GM19099 (cell line): Measurements from ENCODE around the gene FICD.

Experiments
- POLR2A ChIP-seq: IDR thresholded peaks from 3 replicates; pipeline ENCODE4 v1.6.1; 2011; ENCODE audit warnings: low read depth; ENCODE audit not compliant: insufficient read length; ENCODE audit errors: extremely low read depth

FICD gene

GRCh38 chr12:108491256-108491655, 23.8 kb upstream of the FICD start:
- TF ChIP-seq POLR2A = no peak

DNA sequence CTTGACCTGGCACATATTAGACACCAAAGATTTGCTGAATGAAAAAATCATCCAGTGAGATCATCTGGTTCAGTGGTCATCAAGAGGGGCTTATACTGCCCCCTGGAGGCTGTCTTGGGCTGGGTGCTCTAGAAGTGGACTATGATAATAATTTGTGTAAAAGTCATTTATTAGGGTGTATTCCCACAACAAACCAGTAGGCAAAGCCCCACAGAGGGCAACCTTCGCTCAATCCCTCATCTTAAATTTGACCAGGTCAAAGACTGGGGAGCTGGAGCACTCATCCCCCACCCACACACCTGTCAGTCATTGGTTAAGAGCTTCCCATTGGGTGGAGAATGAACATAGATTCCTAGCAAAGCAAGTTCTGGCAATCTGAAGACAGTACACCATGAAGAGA, 20.0 kb upstream of the FICD start:
- no peak for TF ChIP-seq POLR2A

- TF ChIP-seq POLR2A = no peak
These were observed 19.1 kb upstream of the FICD start for GRCh38 chr12:108495823-108496579.

DNA sequence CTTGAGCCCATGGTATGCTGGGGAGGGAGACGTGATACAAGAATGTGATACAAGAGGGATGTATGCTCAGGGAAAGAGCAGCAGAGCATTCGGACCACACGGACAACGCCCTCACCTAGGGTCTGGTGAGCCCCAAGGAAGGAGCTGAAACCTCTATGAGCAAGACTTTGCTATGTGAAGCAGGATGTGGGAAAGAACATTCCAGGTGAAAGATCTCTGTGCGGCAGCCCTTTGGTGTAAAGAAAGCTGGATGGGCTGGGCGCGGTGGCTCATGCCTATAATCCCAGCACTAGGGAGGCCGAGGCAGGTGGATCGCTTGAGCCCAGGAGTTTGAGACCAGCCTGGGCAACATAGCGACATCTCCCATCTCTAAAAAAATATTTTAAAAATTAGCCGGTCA, 16.9 kb upstream of the FICD start:
- TF ChIP-seq POLR2A = no peak

DNA sequence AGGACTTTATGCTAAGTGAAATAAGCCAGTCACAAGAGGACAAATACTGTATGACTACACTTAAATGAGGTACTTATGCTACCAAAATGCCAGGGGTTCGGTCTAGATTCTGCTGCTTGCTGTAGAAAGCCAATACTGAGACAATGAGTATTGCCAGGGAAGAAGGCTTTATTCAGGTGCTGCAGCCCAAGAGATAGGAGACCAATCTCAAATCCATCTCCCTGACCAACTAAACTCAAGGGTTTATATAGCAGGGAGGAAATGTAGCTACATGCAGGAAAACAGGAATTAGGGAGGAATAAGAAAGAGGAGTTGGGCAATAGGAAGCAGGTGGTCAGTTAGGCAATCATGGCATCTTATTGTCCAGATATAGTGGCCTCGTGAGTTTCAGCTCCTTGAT, 12.2 kb upstream of the FICD start:
- TF ChIP-seq POLR2A = no peak

DNA sequence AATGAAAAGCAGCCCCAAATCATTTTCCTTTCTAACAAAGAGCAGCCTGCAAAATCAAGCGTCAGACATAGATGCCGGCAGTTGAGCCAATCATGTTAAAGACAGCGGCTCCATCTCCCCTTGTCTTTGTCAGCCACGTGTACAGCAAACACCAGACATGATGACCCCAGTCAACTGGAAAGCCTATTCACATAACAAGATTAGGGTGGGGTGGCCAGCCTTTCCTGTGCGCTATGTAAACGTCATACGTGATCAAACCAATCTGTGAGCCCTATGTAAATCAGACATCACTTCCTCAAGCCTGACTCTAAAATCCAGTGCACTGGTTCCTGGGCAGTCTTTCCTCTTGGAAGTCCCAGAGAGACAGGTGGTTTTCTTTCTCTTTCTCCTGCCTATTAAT, 9.9 kb upstream of the FICD start:
- no peak for TF ChIP-seq POLR2A

DNA sequence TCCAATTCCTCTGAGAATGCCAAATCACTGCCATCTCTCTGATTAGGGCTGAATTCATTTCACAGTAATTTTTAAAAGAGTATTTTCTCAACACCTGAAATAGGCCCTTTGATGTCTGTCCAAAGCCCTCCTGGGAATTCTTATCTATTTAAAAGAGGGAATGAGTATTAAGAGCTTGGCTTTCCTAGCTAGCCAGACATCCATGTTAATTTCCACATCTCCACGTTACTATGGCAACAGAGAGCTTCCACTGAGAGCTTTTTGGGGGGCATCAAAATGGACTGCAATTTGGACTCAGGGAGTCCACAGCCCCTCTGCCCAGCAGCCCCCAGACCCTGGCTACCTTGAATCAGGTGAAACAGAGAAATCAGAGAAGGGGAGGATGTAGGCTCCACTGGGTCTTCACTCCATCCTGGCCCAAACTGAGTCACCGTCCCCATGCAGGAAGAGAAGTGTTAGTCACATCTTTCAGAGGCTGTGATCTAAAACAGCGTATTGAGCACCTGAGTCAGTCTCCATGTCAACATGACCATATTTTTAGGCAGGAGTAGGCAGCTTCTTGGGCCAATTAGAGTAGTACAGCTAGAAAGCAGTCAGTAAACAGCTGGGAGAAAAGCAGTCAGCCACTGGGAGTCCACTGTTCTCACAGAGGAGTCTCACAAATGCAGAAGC, 7.0 kb upstream of the FICD start:
- TF ChIP-seq POLR2A = no peak

- TF ChIP-seq POLR2A = no peak
These were observed 5.3 kb upstream of the FICD start for GRCh38 chr12:108509806-108510205.

DNA sequence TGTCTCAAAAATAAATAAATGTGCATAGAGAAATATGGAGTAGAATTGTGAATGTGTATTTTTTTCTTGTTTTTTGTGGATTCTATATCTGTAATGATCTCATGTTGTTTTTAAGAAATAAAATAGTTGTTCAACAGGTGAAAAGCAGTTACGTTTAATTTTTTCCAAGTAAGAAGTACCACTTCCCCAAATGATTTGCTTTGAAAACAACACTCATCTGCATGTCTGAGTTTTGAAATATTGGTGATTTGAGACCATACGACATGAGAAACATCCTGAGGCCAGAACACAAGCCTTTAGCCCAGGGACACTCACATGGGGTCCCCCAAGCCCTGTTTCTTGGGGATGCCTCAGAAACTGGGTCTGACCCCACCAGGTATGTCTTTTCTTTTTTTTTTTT, 4.2 kb upstream of the FICD start:
- no peak for TF ChIP-seq POLR2A

DNA sequence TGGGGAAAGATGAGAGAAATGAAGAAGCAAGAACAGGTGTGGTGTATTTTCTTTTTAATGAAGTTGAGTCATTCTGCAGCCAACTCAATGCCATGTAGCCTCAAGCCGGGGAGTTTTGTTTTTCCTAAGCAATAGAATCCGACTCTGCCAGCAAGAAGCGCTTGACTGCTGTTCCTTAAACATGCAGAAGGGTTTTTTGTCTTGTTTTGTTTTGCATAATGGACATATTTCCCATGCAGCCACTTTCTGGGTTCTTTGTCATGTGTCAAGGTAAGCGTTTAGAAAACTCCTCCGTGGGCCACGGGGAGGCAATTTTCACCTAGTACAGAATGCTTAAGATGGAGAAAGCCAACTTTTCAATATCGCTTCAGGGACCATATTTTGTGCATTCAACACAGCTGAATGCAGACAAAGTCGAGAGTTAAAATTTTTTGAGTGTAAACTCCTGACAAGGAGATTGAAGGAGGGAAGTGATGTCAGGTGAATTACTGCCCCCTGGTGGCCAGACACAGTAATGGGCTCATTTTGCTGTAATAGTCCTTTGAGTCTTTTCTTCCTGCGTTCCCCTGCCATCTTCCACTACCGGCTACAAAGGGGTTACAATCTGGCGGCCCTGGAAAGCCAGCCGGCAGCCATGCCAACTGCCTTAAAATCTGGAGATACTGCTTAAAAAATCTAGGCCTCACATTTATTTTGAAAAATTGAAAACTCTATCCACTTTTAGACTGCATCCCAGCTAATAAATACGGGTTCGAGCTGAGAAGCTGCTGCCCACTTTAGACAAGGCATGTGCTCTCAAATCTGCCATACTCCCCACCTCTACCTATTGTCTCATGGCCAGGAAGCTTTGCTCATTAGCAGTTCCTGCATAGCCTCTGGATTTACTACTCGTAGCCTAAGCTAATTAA, 3.2 kb upstream of the FICD start:
- no peak for TF ChIP-seq POLR2A

DNA sequence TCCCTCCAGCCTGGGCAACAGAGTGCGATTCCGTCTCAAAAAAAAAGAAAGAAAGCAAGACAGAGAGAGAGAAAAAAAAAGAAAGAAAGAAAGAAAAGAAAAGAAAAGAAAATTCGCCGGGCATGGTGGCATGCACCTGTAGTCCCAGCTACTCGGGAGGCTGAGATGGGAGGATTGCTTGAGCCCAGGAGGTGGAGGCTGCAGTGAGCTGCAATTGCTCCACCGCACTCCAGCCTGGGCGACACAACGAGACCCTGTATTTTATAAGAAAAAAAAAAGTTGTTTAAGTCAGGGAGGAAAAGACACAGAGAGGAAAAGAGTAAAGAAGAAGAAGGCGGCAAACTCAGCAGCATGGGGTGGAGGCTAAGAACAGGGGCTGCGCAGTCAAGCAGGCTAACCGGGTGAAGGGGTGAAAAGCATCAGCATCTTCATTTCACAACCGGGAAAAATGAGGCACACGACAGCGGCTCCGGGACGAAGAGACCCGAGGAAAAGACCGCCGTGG, 557 bp upstream of the FICD start:
- no peak for TF ChIP-seq POLR2A

- TF ChIP-seq POLR2A = no peak
These were observed 839 bp downstream of the FICD start for GRCh38 chr12:108515916-108516315.

- TF ChIP-seq POLR2A = no peak
These were observed 1.6 kb downstream of the FICD start for GRCh38 chr12:108516511-108517275.

DNA sequence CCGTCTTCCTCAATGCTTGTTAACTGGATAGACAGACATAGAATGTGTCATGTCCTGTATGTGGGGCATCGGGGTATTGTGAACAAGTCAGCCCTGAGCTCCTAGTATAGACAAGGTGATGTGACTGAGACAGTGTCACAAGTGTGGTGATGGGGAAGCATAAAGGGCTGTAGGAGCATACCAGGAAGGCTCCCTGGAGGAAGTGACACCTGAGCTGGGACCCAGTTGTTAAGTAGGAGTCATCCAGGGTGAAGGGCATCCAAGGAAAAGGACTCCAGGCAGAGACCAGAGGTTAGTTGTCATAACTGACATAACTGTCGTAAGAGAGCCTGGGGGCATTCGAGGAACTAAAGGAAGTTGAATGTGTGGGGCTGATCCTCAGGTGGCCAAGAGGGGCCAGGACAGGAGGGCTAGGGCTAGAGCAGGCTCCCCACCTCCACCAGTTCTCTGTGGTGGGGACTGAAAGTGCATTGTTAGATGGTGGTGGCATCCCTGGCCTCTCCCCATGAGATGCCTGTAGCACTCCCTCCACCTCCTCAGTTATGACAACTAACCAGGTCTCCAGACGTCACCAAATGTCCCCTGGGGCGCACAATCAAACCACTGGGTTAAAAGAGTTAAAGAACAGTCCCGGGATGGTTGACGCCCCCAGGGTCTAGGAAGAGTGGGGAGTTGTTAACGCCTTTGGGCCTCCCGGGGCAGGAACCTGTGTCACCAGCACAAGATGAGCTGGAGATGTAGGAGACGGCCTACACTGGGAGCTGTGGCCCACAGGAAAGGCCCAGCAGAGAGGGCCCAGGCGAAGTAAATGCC, 2.4 kb downstream of the FICD start:
- no peak for TF ChIP-seq POLR2A

DNA sequence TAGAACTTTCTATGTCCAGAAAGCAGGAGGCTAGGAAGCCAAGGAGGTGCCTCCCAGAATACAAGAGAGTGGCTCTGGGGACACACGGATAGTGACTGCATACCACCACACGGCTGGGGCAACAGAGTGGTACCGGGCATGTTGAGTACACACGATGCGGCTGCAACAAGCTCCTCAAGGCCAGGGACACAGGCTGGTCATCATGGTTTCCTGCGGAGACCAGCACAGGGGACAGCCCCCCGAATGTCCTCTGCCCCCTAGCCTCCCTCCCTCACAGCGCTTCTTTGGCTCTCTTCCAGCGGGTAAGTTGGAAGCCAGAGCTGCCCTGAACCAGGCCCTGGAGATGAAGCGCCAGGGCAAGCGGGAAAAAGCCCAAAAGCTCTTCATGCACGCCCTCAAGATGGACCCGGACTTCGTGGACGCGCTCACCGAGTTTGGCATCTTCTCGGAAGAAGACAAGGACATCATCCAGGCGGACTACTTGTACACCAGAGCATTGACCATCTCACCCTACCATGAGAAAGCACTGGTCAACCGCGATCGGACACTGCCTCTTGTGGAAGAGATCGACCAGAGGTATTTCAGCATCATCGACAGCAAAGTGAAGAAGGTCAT, 3.1 kb downstream of the FICD start:
- no peak for TF ChIP-seq POLR2A
